Neural cell (in vitro differentiated cells): ENCODE data around the gene PRRX1.

Experiments used
- EP300 ChIP-seq: fragments of 450-650 bp; conservative IDR thresholded peaks from 2 replicates; pipeline ENCODE4 v1.6.1; 2014; ENCODE audit warnings: antibody characterized with exemption, mild to moderate bottlenecking, moderate library complexity; ENCODE audit not compliant: poor library complexity, severe bottlenecking
- EZH2 ChIP-seq: fragments of 200-600, 300-800 bp; shearing (Covaris generic), sonication (generic); IDR thresholded peaks from 2 replicates; pipeline ENCODE4 v1.6.1; 2014; ENCODE audit warnings: antibody characterized with exemption, low read length, borderline replicate concordance, mild to moderate bottlenecking; ENCODE audit not compliant: insufficient read depth, poor library complexity, severe bottlenecking
- SMC3 ChIP-seq: fragments of 450-650 bp; conservative IDR thresholded peaks from 2 replicates; pipeline ENCODE4 v1.6.1; 2014; ENCODE audit warnings: antibody characterized with exemption, mild to moderate bottlenecking, moderate library complexity; ENCODE audit not compliant: poor library complexity
- TAF1 ChIP-seq: IDR thresholded peaks from 2 replicates; pipeline ENCODE4 v1.6.1; 2012; ENCODE audit warnings: low read depth
- TF ChIP-seq, protein P1 (sequence below): fragments of 450-650 bp; IDR thresholded peaks from 2 replicates; pipeline ENCODE4 v1.5.1; 2014; ENCODE audit warnings: antibody characterized with exemption, mild to moderate bottlenecking, moderate library complexity; ENCODE audit not compliant: poor library complexity, severe bottlenecking

DNA sequence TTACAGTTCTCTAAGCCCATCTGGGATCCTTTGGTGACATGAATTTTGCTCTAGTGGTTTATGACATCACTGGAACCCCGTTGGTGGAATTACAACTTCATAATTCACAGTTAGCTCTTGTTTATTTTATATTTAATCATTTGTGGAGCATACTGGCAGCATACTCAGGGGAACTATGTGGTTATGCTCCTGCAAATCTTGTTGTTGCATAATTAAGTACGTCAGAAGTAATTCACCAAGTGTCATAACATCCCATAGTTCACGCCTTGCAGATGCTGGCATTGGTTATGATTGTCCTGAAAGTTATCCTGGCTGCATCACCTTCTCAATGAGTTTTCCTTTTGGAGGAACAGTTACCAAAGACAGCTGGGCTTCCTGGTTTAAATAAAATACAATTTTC lies 16.5 kb downstream of the PRRX1 start:
- TF ChIP-seq, protein P1, sequence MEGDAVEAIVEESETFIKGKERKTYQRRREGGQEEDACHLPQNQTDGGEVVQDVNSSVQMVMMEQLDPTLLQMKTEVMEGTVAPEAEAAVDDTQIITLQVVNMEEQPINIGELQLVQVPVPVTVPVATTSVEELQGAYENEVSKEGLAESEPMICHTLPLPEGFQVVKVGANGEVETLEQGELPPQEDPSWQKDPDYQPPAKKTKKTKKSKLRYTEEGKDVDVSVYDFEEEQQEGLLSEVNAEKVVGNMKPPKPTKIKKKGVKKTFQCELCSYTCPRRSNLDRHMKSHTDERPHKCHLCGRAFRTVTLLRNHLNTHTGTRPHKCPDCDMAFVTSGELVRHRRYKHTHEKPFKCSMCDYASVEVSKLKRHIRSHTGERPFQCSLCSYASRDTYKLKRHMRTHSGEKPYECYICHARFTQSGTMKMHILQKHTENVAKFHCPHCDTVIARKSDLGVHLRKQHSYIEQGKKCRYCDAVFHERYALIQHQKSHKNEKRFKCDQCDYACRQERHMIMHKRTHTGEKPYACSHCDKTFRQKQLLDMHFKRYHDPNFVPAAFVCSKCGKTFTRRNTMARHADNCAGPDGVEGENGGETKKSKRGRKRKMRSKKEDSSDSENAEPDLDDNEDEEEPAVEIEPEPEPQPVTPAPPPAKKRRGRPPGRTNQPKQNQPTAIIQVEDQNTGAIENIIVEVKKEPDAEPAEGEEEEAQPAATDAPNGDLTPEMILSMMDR, result no peak
- no peak for TF ChIP-seq EZH2
- TF ChIP-seq TAF1, result no peak
- TF ChIP-seq EP300, result no peak
- TF ChIP-seq SMC3, result no peak
